Left lobe of liver (tissue), 2 donors: ENCODE results near the gene KCTD1. TPM values are rescaled to one million over a fixed set of nuclear protein-coding genes. Genes with fewer than 3 reads are reported as not detected.

ENCODE experiments used
- ATAC-seq: fragments of 200-7000 bp; cut with Tn5 transposase; one replicate; pipeline ENCODE4 v1.9.1; 2020; ENCODE audit warnings: mild to moderate bottlenecking, moderate library complexity
- DNase-seq: peaks from one replicate; pipeline ENCODE4 v3.0.0-alpha.2; 2020; ENCODE audit warnings: low spot score
- total RNA-seq: library from RNA; stranded (reverse); gene quantifications from one replicate; pipeline ENCODE4 v1.2.1, GENCODE V29; 2021
- donor health status: DM: no; HTN: no; CAD: no; lungs with moderate emphysema.
- donor health status: DM: no; HTN: yes; CAD: no.

KCTD1 gene
- 5.0 TPM for total RNA-seq

GRCh38 chr18:26548415-26549262 lies at the start of gene KCTD1:
KCTD1 (minus strand) TSS chr18:26548553; CDS start chr18:26548536, 17 bp downstream.
- DNase-seq = peak; percentile 88

GRCh38 chr18:26593365-26594320 lies 45.3 kb upstream of the KCTD1 start:
- ATAC-seq = no peak

More at GRCh38 chr18:26548415-26549262, at the start of gene KCTD1:
- peak; percentile 79 for ATAC-seq

GRCh38 chr18:26584745-26585144 lies 36.4 kb upstream of the KCTD1 start:
- DNase-seq (no peak), ATAC-seq (no peak)

More at GRCh38 chr18:26593365-26594320, 45.3 kb upstream of the KCTD1 start:
- DNase-seq = no peak

GRCh38 chr18:26579941-26580618 lies 31.7 kb upstream of the KCTD1 start:
- DNase-seq = no peak

GRCh38 chr18:26575865-26576217 lies 27.5 kb upstream of the KCTD1 start:
- DNase-seq = no peak
- no peak for ATAC-seq

More at GRCh38 chr18:26579941-26580618, 31.7 kb upstream of the KCTD1 start:
- no peak for ATAC-seq

GRCh38 chr18:26574958-26575864 lies 26.9 kb upstream of the KCTD1 start:
- DNase-seq (no peak), ATAC-seq (peak; percentile 76)

GRCh38 chr18:26568926-26569665 lies 20.7 kb upstream of the KCTD1 start:
- DNase-seq (no peak), ATAC-seq (peak; percentile 35)

- DNase-seq (no peak), ATAC-seq (peak; percentile 64)
Observed at GRCh38 chr18:26568513-26568912, 20.2 kb upstream of the KCTD1 start.

GRCh38 chr18:26566874-26567555 lies 18.7 kb upstream of the KCTD1 start:
- ATAC-seq (no peak), DNase-seq (no peak)

GRCh38 chr18:26565514-26565913 lies 17.2 kb upstream of the KCTD1 start:
- DNase-seq = no peak
- ATAC-seq = no peak

- DNase-seq (no peak), ATAC-seq (no peak)
Observed at GRCh38 chr18:26563024-26563423, 14.7 kb upstream of the KCTD1 start.

- ATAC-seq (no peak), DNase-seq (no peak)
Observed at GRCh38 chr18:26562568-26562967, 14.2 kb upstream of the KCTD1 start.

GRCh38 chr18:26561769-26562168 lies 13.4 kb upstream of the KCTD1 start:
- ATAC-seq (no peak), DNase-seq (no peak)

GRCh38 chr18:26556573-26556972 lies 8.2 kb upstream of the KCTD1 start:
- DNase-seq = no peak

GRCh38 chr18:26555804-26556553 lies 7.6 kb upstream of the KCTD1 start:
- no peak for DNase-seq
- no peak for ATAC-seq

More at GRCh38 chr18:26556573-26556972, 8.2 kb upstream of the KCTD1 start:
- ATAC-seq = no peak

- DNase-seq (no peak), ATAC-seq (no peak)
Observed at GRCh38 chr18:26553943-26554342, 5.6 kb upstream of the KCTD1 start.

GRCh38 chr18:26551695-26552081 lies 3.3 kb upstream of the KCTD1 start:
- ATAC-seq (no peak), DNase-seq (no peak)
